ENCODE measurements around the gene ITPKA. TPM values are rescaled to one million over a fixed set of nuclear protein-coding genes. Genes with fewer than 3 reads are reported as not detected.

The ITPKA gene
- total RNA-seq, 2 donors from 2014 or later: 0.33 to 0.52 TPM

- Histone ChIP-seq H3K4me3 (no peak overlapping the region), H3K27me3 (no peaks in the 10 kb centered on the region), H3K36me3 (replicated peaks in 1 of 2; ENCODE audit: insufficient read depth in 1 of 2, low read depth in 2 of 2) (no peaks in the 10 kb centered on the region), H3K27ac (no peak overlapping the region), H3K4me1 (peaks cover 8% of the 10 kb centered on the region), H3K9me3 (no peaks in the 10 kb centered on the region)
- DNase-seq (no peak), ATAC-seq (no peak)
- WGBS, 2 donors: 63 to 87% methylated on average over 36 to 42 of the region's 54 CpGs
- TF ChIP-seq CTCF (IDR thresholded peaks at IDR 0.05) (no peak), POLR2A (IDR thresholded peaks at IDR 0.05) (no peak)
- intact Hi-C loops (cut with DNase I): no loop called here
Measured at GRCh38 chr15:41502795-41503668, 9.4 kb downstream of the ITPKA start.

GRCh38 chr15:41503669-41504010 is 10.0 kb downstream of the ITPKA start:
- no peak for ATAC-seq
- no peaks in the 10 kb centered on the region for H3K27me3 ChIP-seq
- H3K9me3 ChIP-seq: no peaks in the 10 kb centered on the region
- peaks cover 10% of the 10 kb centered on the region for H3K4me1 ChIP-seq
- H3K27ac ChIP-seq: no peak overlapping the region
- TF ChIP-seq CTCF (IDR thresholded peaks at IDR 0.05) (no peak), POLR2A (IDR thresholded peaks at IDR 0.05) (no peak)
- H3K36me3 ChIP-seq (replicated peaks in 1 of 2; ENCODE audit: insufficient read depth in 1 of 2, low read depth in 2 of 2): no peaks in the 10 kb centered on the region
- no peak for DNase-seq
- no peak overlapping the region for H3K4me3 ChIP-seq
- 79 to 86% methylated on average over 1 to 5 of the region's 5 CpGs for WGBS, 2 donors
- intact Hi-C loops (cut with DNase I): no loop called here

GRCh38 chr15:41504751-41505492 is 11.2 kb downstream of the ITPKA start:
- H3K4me1 ChIP-seq: peaks cover 10% of the 10 kb centered on the region
- no peaks in the 10 kb centered on the region for H3K27me3 ChIP-seq
- TF ChIP-seq POLR2A (IDR thresholded peaks at IDR 0.05): no peak
- no peak for TF ChIP-seq CTCF (IDR thresholded peaks at IDR 0.05)
- intact Hi-C loops (cut with DNase I): no loop called here
- H3K4me3 ChIP-seq: no peak overlapping the region
- 89 to 100% methylated on average over 5 to 13 of the region's 13 CpGs for WGBS, 2 donors
- DNase-seq (no peak), ATAC-seq (no peak)
- no peaks in the 10 kb centered on the region for H3K36me3 ChIP-seq (replicated peaks in 1 of 2; ENCODE audit: insufficient read depth in 1 of 2, low read depth in 2 of 2)
- H3K9me3 ChIP-seq: no peaks in the 10 kb centered on the region
- H3K27ac ChIP-seq: no peak overlapping the region

- intact Hi-C loops (cut with DNase I): no loop called here
- ATAC-seq: no peak
- no peaks in the 10 kb centered on the region for H3K9me3 ChIP-seq
- H3K4me3 ChIP-seq: no peak overlapping the region
- no peak for TF ChIP-seq CTCF (IDR thresholded peaks at IDR 0.05)
- no peak for TF ChIP-seq POLR2A (IDR thresholded peaks at IDR 0.05)
- no peak overlapping the region for H3K27ac ChIP-seq
- no peaks in the 10 kb centered on the region for H3K36me3 ChIP-seq (replicated peaks in 1 of 2; ENCODE audit: insufficient read depth in 1 of 2, low read depth in 2 of 2)
- 97 to 100% methylated on average over 3 to 4 of the region's 4 CpGs for WGBS, 2 donors
- H3K4me1 ChIP-seq: peaks cover 10% of the 10 kb centered on the region
- DNase-seq: no peak
- H3K27me3 ChIP-seq: no peaks in the 10 kb centered on the region
Measured at GRCh38 chr15:41505776-41506175, 12.1 kb downstream of the ITPKA start.

Measured in body of pancreas (tissue), 4 donors.